ENCODE measurements around the gene NUDT21.
A peak's percentile ranks its signal among the peaks of the same experiment; 100 is the strongest.

NUDT21 gene

GRCh38 chr16:56460101-56460500 is 9.0 kb upstream of the NUDT21 start:
- no peak for DNase-seq

- DNase-seq, result no peak
These were observed 6.9 kb upstream of the NUDT21 start for GRCh38 chr16:56457927-56458470.

- DNase-seq, result peak; percentile 30
These were observed 889 bp upstream of the NUDT21 start for GRCh38 chr16:56451753-56452689.

- no peak for DNase-seq
These were observed 702 bp downstream of the NUDT21 start for GRCh38 chr16:56450275-56450985.

GRCh38 chr16:56448005-56448404 is 3.1 kb downstream of the NUDT21 start:
- DNase-seq, result no peak

GRCh38 chr16:56447286-56447685 is 3.8 kb downstream of the NUDT21 start:
- no peak for DNase-seq

- DNase-seq, result no peak
These were observed 13.1 kb downstream of the NUDT21 start for GRCh38 chr16:56438038-56438437.

- no peak for DNase-seq
These were observed 14.9 kb downstream of the NUDT21 start for GRCh38 chr16:56436258-56436657.

- DNase-seq, result no peak
These were observed 23.0 kb downstream of the NUDT21 start for GRCh38 chr16:56428091-56428490.

- no peak for DNase-seq
These were observed 24.5 kb downstream of the NUDT21 start for GRCh38 chr16:56426585-56426984.

GRCh38 chr16:56425439-56425832 is 25.7 kb downstream of the NUDT21 start, which contains the start of gene AMFR:
TSS of gene AMFR (minus strand) at chr16:56425545. CDS start at chr16:56425327, 218 bp downstream.
- DNase-seq, result peak; percentile 18

- no peak for DNase-seq
These were observed 26.2 kb downstream of the NUDT21 start for GRCh38 chr16:56424791-56425438.

- no peak for DNase-seq
These were observed 26.7 kb downstream of the NUDT21 start for GRCh38 chr16:56424404-56424764.

GRCh38 chr16:56423584-56424403 is 27.3 kb downstream of the NUDT21 start:
- no peak for DNase-seq

- DNase-seq, result no peak
These were observed 28.2 kb downstream of the NUDT21 start for GRCh38 chr16:56422896-56423441.

- no peak for DNase-seq
These were observed 29.0 kb downstream of the NUDT21 start for GRCh38 chr16:56421976-56422669.

- no peak for DNase-seq
These were observed 29.8 kb downstream of the NUDT21 start for GRCh38 chr16:56421313-56421712.

- no peak for DNase-seq
These were observed 30.5 kb downstream of the NUDT21 start for GRCh38 chr16:56420613-56421012.

- no peak for DNase-seq
These were observed 31.2 kb downstream of the NUDT21 start for GRCh38 chr16:56419740-56420548.

GRCh38 chr16:56417138-56417537 is 34.0 kb downstream of the NUDT21 start:
- no peak for DNase-seq

Data from SHP77 treated with DMSO at 0.1 percent for 48 hours (cell line).